NT2/D1 (cell line): ENCODE data around the gene ZNF445.
A peak's percentile ranks its signal among the peaks of the same experiment; 100 is the strongest.
"Not testable (repeated sequence)": the region's sequence is repeated elsewhere in the genome, so short reads cannot be mapped to it uniquely, and the experiment has no call there.

ENCODE experiments used
- DNase-seq: peaks from one replicate; pipeline ENCODE4 v3.0.0-alpha.2; 2011; ENCODE audit warnings: low read depth, low spot score
- H3K27me3 ChIP-seq: 2 replicates; pipeline ENCODE4 v1.6.0; 2011; ENCODE audit warnings: mild to moderate bottlenecking; ENCODE audit not compliant: insufficient read length, insufficient read depth
- H3K36me3 ChIP-seq: 2 replicates; pipeline ENCODE4 v1.6.1; 2011; ENCODE audit warnings: mild to moderate bottlenecking, low read length, mixed read lengths; ENCODE audit not compliant: insufficient read depth, insufficient read length
- H3K4me1 ChIP-seq: 2 replicates; pipeline ENCODE4 v1.5.1; 2011; ENCODE audit not compliant: insufficient read depth, insufficient read length
- H3K4me3 ChIP-seq: 2 replicates; pipeline ENCODE4 v1.5.1; 2011; ENCODE audit warnings: low read depth; ENCODE audit not compliant: insufficient read length
- H3K9ac ChIP-seq: 2 replicates; pipeline ENCODE4 v1.6.0; 2011; ENCODE audit warnings: low read depth; ENCODE audit not compliant: insufficient read length
- H3K9me3 ChIP-seq: 2 replicates; pipeline ENCODE4 v1.5.1; 2011; ENCODE audit warnings: mild to moderate bottlenecking, low read length; ENCODE audit not compliant: insufficient read depth
- SUZ12 ChIP-seq: IDR thresholded peaks from 2 replicates; pipeline ENCODE4 v1.6.1; 2011; ENCODE audit not compliant: insufficient read length, insufficient read depth; ENCODE audit errors: extremely low read depth
- YY1 ChIP-seq: IDR thresholded peaks from 2 replicates; pipeline ENCODE4 v1.6.1; 2011; ENCODE audit not compliant: insufficient read length, insufficient read depth
- ZNF274 ChIP-seq: IDR thresholded peaks from 2 replicates; pipeline ENCODE4 v1.6.1; 2011; ENCODE audit warnings: mild to moderate bottlenecking, low read depth, low read length

Gene ZNF445

DNA sequence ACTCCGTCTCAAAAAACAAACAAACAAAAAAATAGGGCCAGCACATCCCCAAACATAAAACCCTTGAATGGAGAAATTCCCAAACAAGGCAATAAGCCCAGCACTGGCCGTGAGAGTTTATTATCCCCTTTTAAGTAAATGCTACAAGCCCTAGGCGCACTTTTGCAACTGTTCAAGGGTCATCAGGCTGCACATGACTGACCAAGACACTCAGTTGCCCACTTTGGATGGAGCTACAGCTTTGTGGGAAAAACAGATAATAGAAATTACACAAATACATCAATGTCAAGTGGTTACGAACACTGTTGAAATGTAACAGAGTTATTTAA is 33.7 kb upstream of the ZNF445 start:
- DNase-seq, result no peak
- H3K36me3 ChIP-seq, result no peaks in the 10 kb centered on the region
- TF ChIP-seq YY1 (no peak), SUZ12 (no peak), ZNF274 (no peak)
- peaks cover 5% of the 10 kb centered on the region for H3K4me1 ChIP-seq
- H3K9me3 ChIP-seq, result no peaks in the 10 kb centered on the region
- H3K27me3 ChIP-seq, result no peaks in the 10 kb centered on the region
- H3K4me3 ChIP-seq, result peak overlapping the region; percentile 56
- peak overlapping the region; percentile 70 for H3K9ac ChIP-seq

- peak overlapping the region; percentile 81 for H3K9ac ChIP-seq
- DNase-seq, result no peak
- peaks cover 5% of the 10 kb centered on the region for H3K4me1 ChIP-seq
- peaks cover 4% of the 10 kb centered on the region for H3K36me3 ChIP-seq
- H3K27me3 ChIP-seq, result no peaks in the 10 kb centered on the region
- peak overlapping the region; percentile 73 for H3K4me3 ChIP-seq
- TF ChIP-seq ZNF274 (no peak), YY1 (no peak), SUZ12 (no peak)
- no peaks in the 10 kb centered on the region; the same call in 1 of the 2 replicates for H3K9me3 ChIP-seq
Observed at GRCh38 chr3:44510000-44510368, 32.5 kb upstream of the ZNF445 start.

GRCh38 chr3:44509393-44509921 is 32.0 kb upstream of the ZNF445 start:
- H3K36me3 ChIP-seq, result peaks cover 4% of the 10 kb centered on the region

DNA sequence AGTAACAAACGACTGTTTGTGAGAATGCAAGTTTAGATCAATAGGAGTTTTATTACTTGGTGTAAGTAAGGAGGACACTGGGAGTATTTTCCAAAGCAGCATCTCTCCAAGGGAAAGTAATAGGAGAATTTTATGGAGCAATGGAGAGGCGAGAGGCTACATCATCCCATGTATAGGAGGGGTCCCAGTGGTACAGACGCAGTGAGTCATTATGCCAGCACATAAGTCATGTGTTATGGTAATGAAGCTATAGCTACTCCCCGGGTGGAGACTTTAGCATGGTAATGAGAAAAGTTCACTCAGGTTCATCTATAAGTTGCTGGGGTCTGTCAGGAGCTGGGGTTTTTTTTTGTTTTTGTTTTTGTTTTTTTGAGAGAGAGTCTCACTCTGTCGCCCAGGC is 29.5 kb upstream of the ZNF445 start:
- peaks cover 17% of the 10 kb centered on the region for H3K9me3 ChIP-seq
- peaks cover 5% of the 10 kb centered on the region for H3K4me1 ChIP-seq
- peaks cover 10% of the 10 kb centered on the region for H3K36me3 ChIP-seq
- TF ChIP-seq YY1, result no peak
- TF ChIP-seq ZNF274, result no peak
- TF ChIP-seq SUZ12, result no peak
- no peaks in the 10 kb centered on the region for H3K27me3 ChIP-seq
- no peak overlapping the region for H3K9ac ChIP-seq
- no peak overlapping the region for H3K4me3 ChIP-seq
- DNase-seq, result peak; percentile 46

More at GRCh38 chr3:44509393-44509921, 32.0 kb upstream of the ZNF445 start:
- DNase-seq, result no peak
- Histone ChIP-seq H3K9ac (peak overlapping the region; percentile 47), H3K9me3 (no peaks in the 10 kb centered on the region; the same call in 1 of the 2 replicates), H3K4me1 (peaks cover 5% of the 10 kb centered on the region), H3K27me3 (no peaks in the 10 kb centered on the region), H3K4me3 (peak overlapping the region; percentile 73)
- no peak for TF ChIP-seq ZNF274
- TF ChIP-seq YY1, result no peak
- no peak for TF ChIP-seq SUZ12

GRCh38 chr3:44506556-44506955 is 29.1 kb upstream of the ZNF445 start:
- Histone ChIP-seq H3K36me3 (peaks cover 14% of the 10 kb centered on the region), H3K4me3 (no peak overlapping the region), H3K4me1 (peaks cover under 1% of the 10 kb centered on the region), H3K9me3 (peaks cover 21% of the 10 kb centered on the region), H3K9ac (no peak overlapping the region), H3K27me3 (no peaks in the 10 kb centered on the region)
- TF ChIP-seq YY1 (no peak), SUZ12 (no peak), ZNF274 (no peak)
- DNase-seq, result no peak

GRCh38 chr3:44504566-44504965 is 27.1 kb upstream of the ZNF445 start:
- Histone ChIP-seq H3K4me1 (no peaks in the 10 kb centered on the region), H3K9me3 (peaks cover 41% of the 10 kb centered on the region), H3K36me3 (peaks cover 34% of the 10 kb centered on the region), H3K4me3 (no peak overlapping the region), H3K27me3 (no peaks in the 10 kb centered on the region), H3K9ac (no peak overlapping the region)
- no peak for DNase-seq
- no peak for TF ChIP-seq ZNF274
- no peak for TF ChIP-seq SUZ12
- no peak for TF ChIP-seq YY1

GRCh38 chr3:44503178-44503577 is 25.7 kb upstream of the ZNF445 start:
- not testable (repeated sequence) for DNase-seq, H3K4me1 ChIP-seq, H3K9ac ChIP-seq, H3K4me3 ChIP-seq, H3K27me3 ChIP-seq
- H3K9me3 ChIP-seq, result peaks cover 55% of the 10 kb centered on the region
- peaks cover 44% of the 10 kb centered on the region for H3K36me3 ChIP-seq

GRCh38 chr3:44501971-44502370 is 24.5 kb upstream of the ZNF445 start:
- H3K4me1 ChIP-seq, result no peaks in the 10 kb centered on the region
- TF ChIP-seq ZNF274 (no peak), SUZ12 (no peak), YY1 (no peak)
- H3K36me3 ChIP-seq, result peaks cover 52% of the 10 kb centered on the region
- DNase-seq, result no peak
- no peak overlapping the region for H3K9ac ChIP-seq
- peaks cover 62% of the 10 kb centered on the region for H3K9me3 ChIP-seq
- no peaks in the 10 kb centered on the region for H3K27me3 ChIP-seq
- no peak overlapping the region for H3K4me3 ChIP-seq
